ENCODE results near the gene PCNX2.

PCNX2 gene

GRCh38 chr1:232950197-232951176, 345.0 kb downstream of the PCNX2 start, which contains the start of gene NTPCR:
Gene NTPCR (plus strand): TSS chr1:232950611. CDS start chr1:232950711, 100 bp downstream.
- peak; percentile 97 for DNase-seq

- no peak for DNase-seq
Observed at GRCh38 chr1:232949636-232950196, 345.8 kb downstream of the PCNX2 start.

- DNase-seq: no peak
Observed at GRCh38 chr1:232944347-232944746, 351.2 kb downstream of the PCNX2 start.

- no peak for DNase-seq
Observed at GRCh38 chr1:232943679-232944252, 351.8 kb downstream of the PCNX2 start.

GRCh38 chr1:232942413-232943294, 352.9 kb downstream of the PCNX2 start:
- DNase-seq: no peak

GRCh38 chr1:232940262-232940661, 355.3 kb downstream of the PCNX2 start:
- no peak for DNase-seq

- DNase-seq: no peak
Observed at GRCh38 chr1:232939748-232940147, 355.8 kb downstream of the PCNX2 start.

- DNase-seq: no peak
Observed at GRCh38 chr1:232938926-232939325, 356.6 kb downstream of the PCNX2 start.

GRCh38 chr1:232937741-232938375, 357.7 kb downstream of the PCNX2 start:
- no peak for DNase-seq

- no peak for DNase-seq
Observed at GRCh38 chr1:232936941-232937340, 358.6 kb downstream of the PCNX2 start.
